GM19328 (cell line): ENCODE data around the gene MXRA8.
"Not testable (repeated sequence)": the region's sequence is repeated elsewhere in the genome, so short reads cannot be mapped to it uniquely, and the experiment has no call there.

Experiments used
- ATAC-seq: cut with Tn5 transposase; IDR thresholded peaks from one replicate; pipeline ENCODE4 v1.9.1; 2021; ENCODE audit warnings: mild to moderate bottlenecking, moderate library complexity; ENCODE audit not compliant: unreplicated experiment

Gene MXRA8

GRCh38 chr1:1370771-1371300 lies 12.5 kb upstream of the MXRA8 start:
- ATAC-seq = no peak

GRCh38 chr1:1370094-1370493 lies 11.7 kb upstream of the MXRA8 start:
- ATAC-seq = not testable (repeated sequence)

GRCh38 chr1:1367315-1367714 lies 9.0 kb upstream of the MXRA8 start:
- ATAC-seq = no peak

GRCh38 chr1:1366699-1367066 lies 8.3 kb upstream of the MXRA8 start:
- no peak for ATAC-seq

GRCh38 chr1:1365875-1366698 lies 7.7 kb upstream of the MXRA8 start:
- ATAC-seq = no peak

GRCh38 chr1:1364266-1364665 lies 5.9 kb upstream of the MXRA8 start:
- ATAC-seq = no peak

- no peak for ATAC-seq
Measured at GRCh38 chr1:1361982-1362423, 3.6 kb upstream of the MXRA8 start.

GRCh38 chr1:1361233-1361981 lies 3.1 kb upstream of the MXRA8 start:
- no peak for ATAC-seq

GRCh38 chr1:1360506-1361169 lies 2.3 kb upstream of the MXRA8 start:
- no peak for ATAC-seq

- no peak for ATAC-seq
Measured at GRCh38 chr1:1359664-1360468, 1.5 kb upstream of the MXRA8 start.

GRCh38 chr1:1359308-1359663 lies 931 bp upstream of the MXRA8 start:
- no peak for ATAC-seq

- ATAC-seq = no peak
Measured at GRCh38 chr1:1357871-1358432, 403 bp downstream of the MXRA8 start.

GRCh38 chr1:1356796-1357401 lies 1.5 kb downstream of the MXRA8 start:
- ATAC-seq = no peak

GRCh38 chr1:1356166-1356795 lies 2.1 kb downstream of the MXRA8 start:
- ATAC-seq = no peak

- ATAC-seq = no peak
Measured at GRCh38 chr1:1355416-1355815, 2.9 kb downstream of the MXRA8 start.

- ATAC-seq = no peak
Measured at GRCh38 chr1:1354271-1355247, 3.8 kb downstream of the MXRA8 start.

- no peak for ATAC-seq
Measured at GRCh38 chr1:1353389-1354151, 4.8 kb downstream of the MXRA8 start.
